GM12873 (cell line): ENCODE data around the gene TMEM134.

Experiments used
- CTCF ChIP-seq: IDR thresholded peaks from 2 replicates; pipeline ENCODE4 v1.5.1; 2012; ENCODE audit warnings: low read depth, mild to moderate bottlenecking, moderate library complexity, low read length, control low read depth; ENCODE audit not compliant: insufficient read depth; ENCODE audit errors: missing control alignments

TMEM134 gene

GRCh38 chr11:67497656-67498291 lies 28.7 kb upstream of the TMEM134 start:
- no peak for TF ChIP-seq CTCF

DNA sequence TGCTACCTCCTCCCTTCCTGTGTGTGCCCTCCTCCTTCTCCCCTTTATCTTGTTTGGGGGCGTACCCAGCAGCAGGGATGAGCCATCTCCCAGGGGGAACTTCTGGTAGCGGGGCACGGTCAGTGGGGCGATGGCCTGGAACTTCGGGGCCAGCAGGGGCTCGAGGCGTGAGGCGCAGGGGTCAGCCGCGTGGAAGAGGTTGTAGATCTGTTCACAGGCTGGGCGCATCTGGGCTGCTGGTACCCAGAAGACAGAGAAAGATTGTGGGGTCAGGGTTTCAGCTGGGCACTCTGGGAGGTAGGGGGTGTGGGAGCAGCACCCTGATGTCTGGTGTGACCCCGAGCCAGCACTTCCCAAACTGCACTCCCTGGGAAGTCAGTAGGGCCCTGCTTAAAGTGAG lies 27.1 kb upstream of the TMEM134 start:
- TF ChIP-seq CTCF: no peak

- TF ChIP-seq CTCF: no peak
Measured at GRCh38 chr11:67495234-67496005, 26.4 kb upstream of the TMEM134 start.

GRCh38 chr11:67494371-67495233 lies 25.6 kb upstream of the TMEM134 start:
- no peak for TF ChIP-seq CTCF

DNA sequence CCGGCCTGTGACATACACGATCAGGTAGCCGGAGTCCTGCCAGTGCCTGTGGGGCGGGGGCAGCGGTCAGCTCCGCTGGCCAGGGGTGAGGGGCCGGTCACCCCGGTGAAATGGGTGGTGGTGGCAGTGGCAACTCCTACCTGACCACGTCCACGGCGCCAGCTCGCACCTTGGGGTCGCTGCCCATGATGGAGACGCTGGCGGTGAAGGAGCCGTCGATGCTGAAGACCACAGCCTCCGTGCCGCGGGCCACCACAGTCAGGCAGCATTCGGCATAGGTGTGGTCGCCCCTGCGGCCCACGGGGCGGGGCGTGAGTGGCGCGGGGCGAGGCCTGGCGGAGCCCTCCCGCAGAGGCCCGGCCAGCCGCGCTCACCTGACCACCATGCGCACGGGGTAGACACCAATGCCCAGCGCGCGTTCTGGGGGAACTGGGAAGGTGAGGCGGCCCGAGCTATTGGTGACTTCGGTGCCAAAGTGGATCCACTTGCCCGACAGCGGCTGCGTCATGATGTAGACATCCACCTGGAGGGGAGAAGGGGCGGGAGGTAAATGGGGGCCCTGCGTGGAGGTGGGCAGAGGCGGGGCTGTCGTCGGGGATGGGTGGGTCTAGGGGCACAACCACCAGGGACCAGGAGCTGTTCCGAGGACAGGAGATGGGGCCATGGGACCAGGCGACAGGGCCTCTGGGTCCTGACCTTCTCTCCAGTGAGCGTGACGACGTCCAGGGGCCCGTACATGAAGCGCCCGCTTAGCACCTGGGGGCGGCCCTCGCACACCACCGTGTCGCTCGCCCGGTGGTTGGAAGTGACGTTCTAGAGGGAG lies 24.7 kb upstream of the TMEM134 start:
- no peak for TF ChIP-seq CTCF

DNA sequence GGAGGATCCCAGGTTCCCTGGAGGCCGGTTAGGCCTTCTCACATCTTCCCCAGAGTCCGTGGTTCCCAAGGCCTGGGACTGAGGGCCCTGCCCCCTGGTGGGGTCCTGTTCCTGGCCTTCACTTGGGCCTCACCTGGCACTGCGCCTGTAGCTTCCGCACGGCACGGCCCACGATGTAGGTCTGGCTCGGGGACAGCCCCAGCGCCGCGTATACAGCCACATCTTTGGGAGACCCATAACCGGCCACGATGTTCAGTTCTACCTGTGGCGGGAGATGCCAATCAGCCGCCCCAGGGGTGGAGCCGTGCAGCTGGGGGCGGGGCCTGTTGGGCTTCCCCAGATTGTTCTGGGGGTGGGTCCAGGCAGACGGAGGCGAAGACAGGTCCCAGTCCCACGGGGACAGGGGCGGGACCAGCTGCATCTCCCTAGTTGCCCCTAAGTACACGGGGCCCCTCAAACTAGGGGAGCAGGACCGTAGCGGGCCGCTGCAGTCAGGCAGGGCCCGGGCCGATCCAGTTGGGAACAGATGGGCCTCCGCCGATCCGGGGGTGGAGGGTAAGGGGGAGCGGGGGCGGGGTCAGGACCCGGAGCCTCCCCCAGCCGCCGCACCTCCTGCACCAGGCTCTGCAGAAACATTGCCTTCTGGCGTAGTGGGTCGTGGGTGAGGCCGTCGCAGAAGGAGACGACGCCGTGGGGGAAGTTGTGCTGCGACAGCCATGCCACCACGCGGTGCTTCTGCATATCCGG lies 23.9 kb upstream of the TMEM134 start:
- no peak for TF ChIP-seq CTCF
